Measurements from ENCODE around the gene ASB13. TPM values are rescaled to one million over a fixed set of nuclear protein-coding genes. Genes with fewer than 3 reads are reported as not detected.

The ASB13 gene
- total RNA-seq, 1 donor from 2014 or later, result 15.3 TPM

DNA sequence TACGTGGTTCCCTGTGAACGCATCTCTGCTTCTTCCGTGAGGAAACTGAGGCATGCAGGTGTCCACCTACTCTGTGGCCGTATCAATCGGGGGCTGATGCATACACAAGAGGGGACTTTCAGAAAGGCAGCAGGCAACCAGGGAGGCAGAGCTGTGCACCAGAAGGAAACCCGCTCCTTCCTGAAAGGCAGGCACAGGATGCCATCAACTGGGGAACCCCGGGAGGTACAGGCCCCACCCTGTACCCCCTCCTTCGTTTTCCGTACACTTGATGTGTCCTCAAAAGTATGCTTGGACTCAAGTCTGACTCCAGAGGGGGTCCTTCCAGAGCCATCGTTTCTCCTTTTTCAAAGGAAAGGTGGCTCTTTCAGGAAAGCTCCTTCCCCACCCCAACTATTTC lies 59.5 kb downstream of the ASB13 start:
- Histone ChIP-seq H3K27ac (no peak overlapping the region), H3K4me3 (no peak overlapping the region), H3K36me3 (no peaks in the 10 kb centered on the region), H3K9me3 (no peaks in the 10 kb centered on the region), H3K4me1 (peaks cover 19 to 58% of the 10 kb centered on the region in 2 donors), H3K27me3 (no peaks in the 10 kb centered on the region)
- no peak for DNase-seq (ENCODE audit: low spot score in 2 of 2)
- TF ChIP-seq, protein P1, sequence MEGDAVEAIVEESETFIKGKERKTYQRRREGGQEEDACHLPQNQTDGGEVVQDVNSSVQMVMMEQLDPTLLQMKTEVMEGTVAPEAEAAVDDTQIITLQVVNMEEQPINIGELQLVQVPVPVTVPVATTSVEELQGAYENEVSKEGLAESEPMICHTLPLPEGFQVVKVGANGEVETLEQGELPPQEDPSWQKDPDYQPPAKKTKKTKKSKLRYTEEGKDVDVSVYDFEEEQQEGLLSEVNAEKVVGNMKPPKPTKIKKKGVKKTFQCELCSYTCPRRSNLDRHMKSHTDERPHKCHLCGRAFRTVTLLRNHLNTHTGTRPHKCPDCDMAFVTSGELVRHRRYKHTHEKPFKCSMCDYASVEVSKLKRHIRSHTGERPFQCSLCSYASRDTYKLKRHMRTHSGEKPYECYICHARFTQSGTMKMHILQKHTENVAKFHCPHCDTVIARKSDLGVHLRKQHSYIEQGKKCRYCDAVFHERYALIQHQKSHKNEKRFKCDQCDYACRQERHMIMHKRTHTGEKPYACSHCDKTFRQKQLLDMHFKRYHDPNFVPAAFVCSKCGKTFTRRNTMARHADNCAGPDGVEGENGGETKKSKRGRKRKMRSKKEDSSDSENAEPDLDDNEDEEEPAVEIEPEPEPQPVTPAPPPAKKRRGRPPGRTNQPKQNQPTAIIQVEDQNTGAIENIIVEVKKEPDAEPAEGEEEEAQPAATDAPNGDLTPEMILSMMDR (IDR thresholded peaks at IDR 0.05), result no peak
- intact Hi-C loops (cut with DNase I), result no loop called here

DNA sequence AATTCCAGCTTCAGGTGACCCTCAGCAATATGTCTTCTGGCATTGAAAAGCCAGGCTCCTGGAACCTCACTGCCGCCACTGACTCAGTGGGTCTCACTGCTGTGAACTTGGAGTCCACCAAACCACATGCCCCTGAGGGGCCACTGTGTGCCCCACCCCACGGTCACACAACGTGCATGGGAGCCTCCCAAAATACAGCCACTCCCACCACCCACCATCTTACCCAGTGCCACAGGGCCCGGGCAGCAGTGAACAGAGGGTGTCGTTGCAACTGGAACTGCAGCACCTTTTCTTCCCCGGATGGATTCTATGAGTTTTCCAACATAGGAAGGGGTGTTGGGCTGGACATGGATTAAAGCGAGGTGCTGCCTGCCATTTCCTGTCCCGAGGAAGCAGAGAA lies 60.1 kb downstream of the ASB13 start:
- no peak overlapping the region for H3K4me3 ChIP-seq

DNA sequence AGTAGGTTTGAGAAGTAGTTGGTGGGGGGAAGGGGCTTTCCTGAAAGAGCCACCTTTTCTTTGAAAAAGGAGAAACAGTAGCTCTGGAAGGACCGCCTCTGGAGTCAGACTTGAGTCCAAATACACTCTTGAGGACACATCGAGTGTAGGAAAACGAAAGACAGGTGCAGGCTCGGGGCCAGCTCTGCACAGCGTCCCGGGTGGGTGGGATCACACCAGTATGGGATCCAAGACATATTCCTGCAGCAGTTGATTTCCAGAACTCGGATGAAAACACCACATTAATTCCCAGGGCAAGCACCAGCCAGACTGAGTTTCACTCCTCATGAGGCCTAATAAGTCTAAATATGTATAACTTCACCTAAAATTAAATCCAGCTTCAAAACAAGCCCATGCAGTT lies 61.4 kb downstream of the ASB13 start:
- Histone ChIP-seq H3K4me3 (no peak overlapping the region), H3K4me1 (peaks cover 15 to 60% of the 10 kb centered on the region in 2 donors), H3K9me3 (no peaks in the 10 kb centered on the region), H3K27me3 (no peaks in the 10 kb centered on the region), H3K36me3 (no peaks in the 10 kb centered on the region), H3K27ac (peak overlapping the region; percentile 37 to 60)
- intact Hi-C loops (cut with DNase I), result loop anchor here (5.0 kb wide), 1 partner anchor 53 kb away; no protein-coding TSS in a partner anchor
- no peak for DNase-seq (ENCODE audit: low spot score in 2 of 2)
- TF ChIP-seq, protein P1 (IDR thresholded peaks at IDR 0.05), result no peak

More for the DNA sequence above, 60.1 kb downstream of the ASB13 start:
- TF ChIP-seq, protein P1 (IDR thresholded peaks at IDR 0.05), result no peak
- Histone ChIP-seq H3K27me3 (no peaks in the 10 kb centered on the region), H3K36me3 (no peaks in the 10 kb centered on the region), H3K9me3 (no peaks in the 10 kb centered on the region), H3K27ac (peak overlapping the region in 1 of 2 donors; percentile 7), H3K4me1 (peaks cover 23 to 61% of the 10 kb centered on the region in 2 donors)
- no peak for DNase-seq (ENCODE audit: low spot score in 2 of 2)
- intact Hi-C loops (cut with DNase I), result no loop called here

DNA sequence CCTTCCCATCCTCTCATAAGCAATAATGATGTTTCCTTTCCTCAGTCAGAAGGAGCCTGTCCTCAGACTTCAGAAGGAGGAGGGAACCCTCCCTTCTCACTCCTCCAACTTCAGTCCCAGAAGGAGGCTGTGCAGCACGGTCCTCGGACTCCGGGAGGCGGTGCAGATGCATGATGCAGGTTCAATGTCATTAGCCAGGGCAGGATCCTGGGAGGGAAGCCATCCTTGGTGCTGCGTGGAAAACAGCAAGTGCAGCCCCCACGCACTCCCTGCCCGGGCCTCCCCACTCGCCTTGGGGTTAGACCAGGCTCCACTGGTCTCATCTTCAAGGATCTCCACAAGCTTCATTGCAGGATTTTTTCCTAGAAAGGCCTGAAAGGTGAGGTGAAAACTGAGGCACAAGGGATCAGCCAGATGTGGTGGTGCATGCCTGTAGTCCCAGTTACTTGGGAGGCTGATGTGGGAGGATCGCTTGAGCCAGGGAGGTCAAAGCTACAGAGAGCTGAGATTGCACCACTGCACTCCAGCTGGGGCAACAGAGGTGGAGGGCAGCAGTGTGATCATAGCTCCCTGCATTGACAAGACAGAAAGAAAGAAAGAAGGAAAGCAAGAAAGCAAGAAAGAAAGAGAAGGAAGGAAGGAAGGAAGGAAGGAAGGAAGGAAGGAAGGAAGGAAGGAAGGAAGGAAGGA lies 62.0 kb downstream of the ASB13 start:
- DNase-seq (ENCODE audit: low spot score in 2 of 2), result no peak
- no peaks in the 10 kb centered on the region for H3K36me3 ChIP-seq
- H3K4me3 ChIP-seq, result no peak overlapping the region
- H3K9me3 ChIP-seq, result no peaks in the 10 kb centered on the region
- H3K4me1 ChIP-seq, result peaks cover 16 to 60% of the 10 kb centered on the region in 2 donors
- intact Hi-C loops (cut with DNase I), result loop anchor here (5.0 kb wide), 1 partner anchor 52 kb away; no protein-coding TSS in a partner anchor
- peak overlapping the region; percentile 37 to 60 for H3K27ac ChIP-seq
- no peaks in the 10 kb centered on the region for H3K27me3 ChIP-seq
- TF ChIP-seq, protein P1 (IDR thresholded peaks at IDR 0.05), result no peak

DNA sequence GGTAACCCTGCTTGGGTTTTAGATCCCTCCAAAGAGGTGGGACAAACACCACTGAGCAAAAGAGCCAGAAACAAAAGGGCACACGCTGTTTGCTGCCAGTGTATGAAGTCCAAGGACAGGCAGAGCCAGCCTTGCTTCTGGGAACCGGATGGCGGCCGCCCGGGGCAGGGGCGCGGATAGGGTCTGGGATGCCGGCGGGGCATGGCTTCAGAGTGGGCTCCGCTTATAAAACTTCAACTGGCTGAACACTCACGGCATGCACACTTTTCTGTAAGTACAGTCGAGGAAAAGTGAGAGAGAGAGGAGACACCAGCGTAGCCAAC lies 62.6 kb downstream of the ASB13 start:
- intact Hi-C loops (cut with DNase I), result loop anchor here (5.0 kb wide), 1 partner anchor 52 kb away; no protein-coding TSS in a partner anchor
- Histone ChIP-seq H3K4me1 (peaks cover 16 to 57% of the 10 kb centered on the region in 2 donors), H3K9me3 (no peaks in the 10 kb centered on the region), H3K4me3 (no peak overlapping the region), H3K27ac (peak overlapping the region; percentile 33 to 88), H3K36me3 (no peaks in the 10 kb centered on the region), H3K27me3 (no peaks in the 10 kb centered on the region)
- TF ChIP-seq, protein P1 (IDR thresholded peaks at IDR 0.05), result no peak
- no peak for DNase-seq (ENCODE audit: low spot score in 2 of 2)

All from ascending aorta (tissue), 2 donors.